Mesothelial cell of epicardium (in vitro differentiated cells): ENCODE measurements around the gene MALT1. TPM values are rescaled to one million over a fixed set of nuclear protein-coding genes. Genes with fewer than 3 reads are reported as not detected.
A peak's percentile ranks its signal among the peaks of the same experiment; 100 is the strongest.

Experiments
- DNase-seq, 2 experiments: peaks; one replicate each; pipeline ENCODE4 v3.0.0; 2021; ENCODE audit warnings: low spot score in 2 of 2; ENCODE audit not compliant: unreplicated experiment in 2 of 2
- H3K27ac Mint-ChIP-seq: 2 replicates; pipeline ENCODE4 v1.8.0; 2021; ENCODE audit warnings: mixed read lengths
- H3K27me3 Mint-ChIP-seq: 2 replicates; pipeline ENCODE4 v1.8.0; 2021; ENCODE audit warnings: low read depth, mixed read lengths
- H3K36me3 Mint-ChIP-seq: 2 replicates; pipeline ENCODE4 v1.8.0; 2021; ENCODE audit warnings: mixed read lengths
- H3K4me1 Mint-ChIP-seq: 2 replicates; pipeline ENCODE4 v1.8.0; 2021; ENCODE audit warnings: mixed read lengths
- H3K4me3 Mint-ChIP-seq: 2 replicates; pipeline ENCODE4 v1.8.0; 2021; ENCODE audit warnings: mild to moderate bottlenecking, moderate library complexity, mixed read lengths
- H3K9me3 Mint-ChIP-seq: 2 replicates; pipeline ENCODE4 v1.8.0; 2021; ENCODE audit warnings: mixed read lengths
- CTCF ChIP-seq: fragments of 200-600 bp; sonication (generic); IDR thresholded peaks from one replicate; pipeline ENCODE4 v1.5.0; 2021; ENCODE audit warnings: antibody characterized with exemption; ENCODE audit not compliant: unreplicated experiment
- total RNA-seq: library from RNA; stranded (reverse); gene quantifications from 3 replicates; pipeline ENCODE4 v1.2.1, GENCODE V29; 2021

MALT1 gene
- total RNA-seq, result 24.3 to 25.8 TPM (median 25.3 TPM) in 3 replicates

- DNase-seq, result peak; percentile 94 to 99
- no peaks in the 10 kb centered on the region for H3K27me3 Mint-ChIP-seq
- H3K9me3 Mint-ChIP-seq, result no peaks in the 10 kb centered on the region
- peak within 1 kb of the TSS; percentile 92 for H3K27ac Mint-ChIP-seq
- peak within 1 kb of the TSS; percentile 89 for H3K4me3 Mint-ChIP-seq
- TF ChIP-seq CTCF, result no peak
- no peaks in the 10 kb centered on the region for H3K36me3 Mint-ChIP-seq
- H3K4me1 Mint-ChIP-seq, result peaks cover 11% of the 10 kb centered on the region
These were observed at the start of gene MALT1 for GRCh38 chr18:58671111-58671631. MALT1 (plus strand) TSS chr18:58671465; CDS start chr18:58671644, 179 bp downstream.

GRCh38 chr18:58624011-58624410 lies 47.3 kb upstream of the MALT1 start:
- DNase-seq, result no peak

GRCh38 chr18:58625839-58626238 lies 45.4 kb upstream of the MALT1 start:
- Mint-ChIP-seq H3K4me1 (peaks cover 33% of the 10 kb centered on the region), H3K9me3 (no peaks in the 10 kb centered on the region), H3K4me3 (no peak overlapping the region), H3K27me3 (no peaks in the 10 kb centered on the region), H3K27ac (no peak overlapping the region), H3K36me3 (no peaks in the 10 kb centered on the region)
- no peak for TF ChIP-seq CTCF
- DNase-seq, result no peak

More at GRCh38 chr18:58624011-58624410, 47.3 kb upstream of the MALT1 start:
- no peak for TF ChIP-seq CTCF
- peaks cover 19% of the 10 kb centered on the region for H3K4me1 Mint-ChIP-seq
- H3K9me3 Mint-ChIP-seq, result no peaks in the 10 kb centered on the region
- no peaks in the 10 kb centered on the region for H3K36me3 Mint-ChIP-seq
- H3K27me3 Mint-ChIP-seq, result no peaks in the 10 kb centered on the region
- H3K4me3 Mint-ChIP-seq, result no peak overlapping the region
- H3K27ac Mint-ChIP-seq, result no peak overlapping the region

- no peak for DNase-seq
- Mint-ChIP-seq H3K4me3 (no peak overlapping the region), H3K9me3 (no peaks in the 10 kb centered on the region), H3K36me3 (no peaks in the 10 kb centered on the region), H3K27ac (peak overlapping the region; percentile 15), H3K27me3 (no peaks in the 10 kb centered on the region), H3K4me1 (peaks cover 25% of the 10 kb centered on the region)
- no peak for TF ChIP-seq CTCF
These were observed 41.2 kb upstream of the MALT1 start for GRCh38 chr18:58630071-58630470.

- H3K27ac Mint-ChIP-seq, result no peak overlapping the region
- peaks cover 23% of the 10 kb centered on the region for H3K4me1 Mint-ChIP-seq
- DNase-seq, result no peak
- no peak overlapping the region for H3K4me3 Mint-ChIP-seq
- H3K27me3 Mint-ChIP-seq, result no peaks in the 10 kb centered on the region
- no peak for TF ChIP-seq CTCF
- no peaks in the 10 kb centered on the region for H3K36me3 Mint-ChIP-seq
- H3K9me3 Mint-ChIP-seq, result no peaks in the 10 kb centered on the region
These were observed 40.0 kb upstream of the MALT1 start for GRCh38 chr18:58631301-58631700.

- no peaks in the 10 kb centered on the region for H3K36me3 Mint-ChIP-seq
- TF ChIP-seq CTCF, result no peak
- DNase-seq, result no peak
- no peaks in the 10 kb centered on the region for H3K27me3 Mint-ChIP-seq
- peaks cover 20% of the 10 kb centered on the region for H3K4me1 Mint-ChIP-seq
- no peaks in the 10 kb centered on the region for H3K9me3 Mint-ChIP-seq
- no peak overlapping the region for H3K4me3 Mint-ChIP-seq
- no peak overlapping the region for H3K27ac Mint-ChIP-seq
These were observed 38.7 kb upstream of the MALT1 start for GRCh38 chr18:58632552-58632951.
